Liver (tissue), 9 donors: ENCODE measurements around the gene SRGAP1. TPM values are rescaled to one million over a fixed set of nuclear protein-coding genes. Genes with fewer than 3 reads are reported as not detected.

Source experiments
- DNase-seq: peaks from one replicate; pipeline ENCODE4 v3.0.0-alpha.2; 2017; ENCODE audit warnings: low spot score
- H3K27ac ChIP-seq, 2 donors: one replicate each; pipeline ENCODE4 v1.7.0; 2013; ENCODE audit warnings: inconsistent platforms in 2 of 2, low read length in 2 of 2, control low read depth in 1 of 2, low read depth in 1 of 2, mild to moderate bottlenecking in 1 of 2
- H3K27me3 ChIP-seq, 4 donors: one replicate each; pipeline versions ENCODE4 v1.6.1 to v1.7.0; 2013; ENCODE audit warnings: low read length in 3 of 4, inconsistent platforms in 1 of 4, mild to moderate bottlenecking in 1 of 4, moderate library complexity in 1 of 4; ENCODE audit not compliant: control insufficient read depth in 4 of 4, insufficient read depth in 4 of 4
- H3K36me3 ChIP-seq, 4 donors: one replicate each; pipeline versions ENCODE4 v1.6.1 to v1.7.0; 2013; ENCODE audit warnings: low read length in 3 of 4, mild to moderate bottlenecking in 3 of 4, low read depth in 1 of 4, moderate library complexity in 1 of 4; ENCODE audit not compliant: control insufficient read depth in 4 of 4, insufficient read depth in 3 of 4
- H3K4me1 ChIP-seq, 4 donors: one replicate each; pipeline versions ENCODE4 v1.6.1 to v1.7.0; 2013; ENCODE audit warnings: low read length in 3 of 4, mild to moderate bottlenecking in 3 of 4, moderate library complexity in 1 of 4; ENCODE audit not compliant: control insufficient read depth in 4 of 4, insufficient read depth in 4 of 4
- H3K4me3 ChIP-seq, 3 donors: one replicate each; pipeline versions ENCODE4 v1.6.1 to v1.7.0; 2013; ENCODE audit warnings: low read length in 3 of 3, control low read depth in 1 of 3, low read depth in 1 of 3, mild to moderate bottlenecking in 1 of 3
- H3K9ac ChIP-seq, 2 donors: one replicate each; pipeline ENCODE4 v1.7.0; 2013; ENCODE audit warnings: low read length in 2 of 2, mild to moderate bottlenecking in 2 of 2, moderate library complexity in 2 of 2, control low read depth in 1 of 2, low read depth in 1 of 2
- H3K9me3 ChIP-seq, 4 donors: one replicate each; pipeline versions ENCODE4 v1.6.1 to v1.7.0; 2013; ENCODE audit warnings: low read length in 3 of 4; ENCODE audit not compliant: control insufficient read depth in 4 of 4
- EGR1 ChIP-seq, 2 donors: IDR thresholded peaks; 2 replicates each; pipeline ENCODE4 v1.6.1; 2016 to 2018; ENCODE audit warnings: antibody characterized with exemption in 2 of 2, low read depth in 2 of 2
- FOXA1 ChIP-seq: IDR thresholded peaks from 2 replicates; pipeline ENCODE4 v1.6.1; 2016; ENCODE audit warnings: antibody characterized with exemption
- HNF4A ChIP-seq, 2 donors: conservative IDR thresholded peaks; 2 replicates each; pipeline ENCODE4 v1.6.1; 2016; ENCODE audit warnings: antibody characterized with exemption in 2 of 2, mild to moderate bottlenecking in 2 of 2
- HNF4G ChIP-seq: IDR thresholded peaks from 2 replicates; pipeline ENCODE4 v1.6.1; 2016; ENCODE audit warnings: antibody characterized with exemption
- JUND ChIP-seq, 2 donors: IDR thresholded peaks; 2 replicates each; pipeline ENCODE4 v1.6.1; 2016; ENCODE audit warnings: antibody characterized with exemption in 2 of 2
- NR2F2 ChIP-seq: IDR thresholded peaks from 2 replicates; pipeline ENCODE4 v1.6.1; 2016; ENCODE audit warnings: antibody characterized with exemption
- RAD21 ChIP-seq, 2 donors: IDR thresholded peaks; 2 replicates each; pipeline ENCODE4 v1.6.1; 2016; ENCODE audit warnings: antibody characterized with exemption in 2 of 2, mild to moderate bottlenecking in 2 of 2
- RXRA ChIP-seq, 2 donors: IDR thresholded peaks; 2 replicates each; pipeline ENCODE4 v1.6.1; 2017 to 2018; ENCODE audit warnings: antibody characterized with exemption in 2 of 2, mild to moderate bottlenecking in 1 of 2
- TAF1 ChIP-seq: conservative IDR thresholded peaks from 2 replicates; pipeline ENCODE4 v1.6.1; 2016; ENCODE audit warnings: antibody characterized with exemption, mild to moderate bottlenecking
- YY1 ChIP-seq: IDR thresholded peaks from 2 replicates; pipeline ENCODE4 v1.6.1; 2016; ENCODE audit warnings: antibody characterized with exemption, mild to moderate bottlenecking
- WGBS: extraction: QIAGEN DNeasy Blood & Tissue Kit; methylation state at CpG from one replicate; pipeline ENCODE4 v1.1.7; 2013; 5-methylcytosine and 5-hydroxymethylcytosine counted together
- polyA plus RNA-seq, 2 donors: library from polyadenylated mRNA; stranded (reverse) in 1 of 2; unstranded in 1 of 2; fragments of 200-250 nt in 1 of 2; fragments of >200 nt in 1 of 2; fragmentation: Nextera tagmentation in 1 of 2; extraction: Ambion mirVana in 1 of 2; gene quantifications; one replicate each; pipeline versions ENCODE4 v1.2.1 to v1.2.3, GENCODE V29; 2013 to 2015
- total RNA-seq, 2 donors: library from RNA; depleted of rRNA; stranded (reverse); fragments of >200 nt; gene quantifications; one replicate each; pipeline ENCODE4 v1.2.3, GENCODE V29; 2014
- TF ChIP-seq, protein P1 (sequence below): fragments of 150-350 bp; IDR thresholded peaks from 2 replicates; pipeline ENCODE4 v1.5.1; 2017; ENCODE audit warnings: improper control_type of control experiment, low read depth, low read length; ENCODE audit not compliant: missing input control
- TF ChIP-seq, protein P2 (sequence below): IDR thresholded peaks from 2 replicates; pipeline ENCODE4 v1.6.1; 2016; ENCODE audit warnings: antibody characterized with exemption, mild to moderate bottlenecking
- donor health status: healthy.
- donor health status: healthy.
- donor health status: healthy.
- donor health status: healthy.
- donor health status: healthy.

The SRGAP1 gene
- total and polyA plus RNA-seq, 4 donors = 0.28 to 1.3 (median 0.85) TPM

GRCh38 chr12:63846238-63846967, 1.9 kb downstream of the SRGAP1 start (continued):
- TF ChIP-seq, protein P1, sequence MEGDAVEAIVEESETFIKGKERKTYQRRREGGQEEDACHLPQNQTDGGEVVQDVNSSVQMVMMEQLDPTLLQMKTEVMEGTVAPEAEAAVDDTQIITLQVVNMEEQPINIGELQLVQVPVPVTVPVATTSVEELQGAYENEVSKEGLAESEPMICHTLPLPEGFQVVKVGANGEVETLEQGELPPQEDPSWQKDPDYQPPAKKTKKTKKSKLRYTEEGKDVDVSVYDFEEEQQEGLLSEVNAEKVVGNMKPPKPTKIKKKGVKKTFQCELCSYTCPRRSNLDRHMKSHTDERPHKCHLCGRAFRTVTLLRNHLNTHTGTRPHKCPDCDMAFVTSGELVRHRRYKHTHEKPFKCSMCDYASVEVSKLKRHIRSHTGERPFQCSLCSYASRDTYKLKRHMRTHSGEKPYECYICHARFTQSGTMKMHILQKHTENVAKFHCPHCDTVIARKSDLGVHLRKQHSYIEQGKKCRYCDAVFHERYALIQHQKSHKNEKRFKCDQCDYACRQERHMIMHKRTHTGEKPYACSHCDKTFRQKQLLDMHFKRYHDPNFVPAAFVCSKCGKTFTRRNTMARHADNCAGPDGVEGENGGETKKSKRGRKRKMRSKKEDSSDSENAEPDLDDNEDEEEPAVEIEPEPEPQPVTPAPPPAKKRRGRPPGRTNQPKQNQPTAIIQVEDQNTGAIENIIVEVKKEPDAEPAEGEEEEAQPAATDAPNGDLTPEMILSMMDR = no peak
- no peak for TF ChIP-seq NR2F2
- no peak for TF ChIP-seq JUND (IDR thresholded peaks at IDR 0.05)

GRCh38 chr12:63848450-63848849, 4.0 kb downstream of the SRGAP1 start:
- no peaks in the 10 kb centered on the region for H3K9me3 ChIP-seq
- H3K27ac ChIP-seq = no peak overlapping the region
- no peak overlapping the region for H3K4me3 ChIP-seq
- no peak overlapping the region for H3K9ac ChIP-seq
- TF ChIP-seq, protein P1 = no peak
- TF ChIP-seq FOXA1 = no peak
- no peak for TF ChIP-seq TAF1
- no peak for TF ChIP-seq RXRA (IDR thresholded peaks at IDR 0.05)
- no peak for DNase-seq
- 79% methylated on average over 4 of the region's 4 CpGs for WGBS
- H3K36me3 ChIP-seq = no peaks in the 10 kb centered on the region
- peaks cover 2 to 25% (median 8%) of the 10 kb centered on the region in 4 donors for H3K4me1 ChIP-seq
- no peaks in the 10 kb centered on the region for H3K27me3 ChIP-seq

DNA sequence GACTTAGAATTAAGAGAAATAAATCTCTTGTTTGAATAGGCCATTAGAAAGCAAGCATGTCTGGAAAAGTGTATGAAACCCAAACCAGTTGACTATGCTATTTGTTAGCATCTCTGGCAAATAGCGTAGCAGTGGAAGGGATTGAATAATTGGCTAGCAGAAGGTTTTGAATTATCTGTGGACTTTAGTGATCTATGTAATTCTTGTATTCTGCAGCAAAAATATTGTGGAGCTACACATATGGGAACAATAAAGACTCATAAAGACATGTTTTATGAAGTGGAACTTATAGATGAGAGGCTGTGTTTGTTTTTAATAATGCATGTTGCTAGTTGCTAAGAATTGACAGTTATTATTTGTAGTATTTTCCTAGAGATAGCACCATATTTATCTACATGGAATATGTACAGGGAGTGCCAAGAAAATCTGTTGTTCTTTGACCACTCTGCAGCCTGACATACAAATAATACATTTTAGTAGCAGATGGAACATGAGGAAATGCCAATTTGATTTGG, 4.7 kb downstream of the SRGAP1 start:
- Histone ChIP-seq H3K4me1 (peaks cover 2 to 22% (median 8%) of the 10 kb centered on the region in 4 donors), H3K36me3 (no peaks in the 10 kb centered on the region), H3K27ac (no peak overlapping the region), H3K27me3 (no peaks in the 10 kb centered on the region), H3K9me3 (no peaks in the 10 kb centered on the region), H3K9ac (no peak overlapping the region), H3K4me3 (no peak overlapping the region)
- TF ChIP-seq HNF4G (no peak), EGR1 (IDR thresholded peaks at IDR 0.05; ENCODE audit: low read depth in 2 of 2) (no peak), RAD21 (IDR thresholded peaks at IDR 0.05) (no peak), YY1 (no peak), HNF4A (conservative IDR thresholded peaks at IDR 0.05) (no peak)
- TF ChIP-seq, protein P2, sequence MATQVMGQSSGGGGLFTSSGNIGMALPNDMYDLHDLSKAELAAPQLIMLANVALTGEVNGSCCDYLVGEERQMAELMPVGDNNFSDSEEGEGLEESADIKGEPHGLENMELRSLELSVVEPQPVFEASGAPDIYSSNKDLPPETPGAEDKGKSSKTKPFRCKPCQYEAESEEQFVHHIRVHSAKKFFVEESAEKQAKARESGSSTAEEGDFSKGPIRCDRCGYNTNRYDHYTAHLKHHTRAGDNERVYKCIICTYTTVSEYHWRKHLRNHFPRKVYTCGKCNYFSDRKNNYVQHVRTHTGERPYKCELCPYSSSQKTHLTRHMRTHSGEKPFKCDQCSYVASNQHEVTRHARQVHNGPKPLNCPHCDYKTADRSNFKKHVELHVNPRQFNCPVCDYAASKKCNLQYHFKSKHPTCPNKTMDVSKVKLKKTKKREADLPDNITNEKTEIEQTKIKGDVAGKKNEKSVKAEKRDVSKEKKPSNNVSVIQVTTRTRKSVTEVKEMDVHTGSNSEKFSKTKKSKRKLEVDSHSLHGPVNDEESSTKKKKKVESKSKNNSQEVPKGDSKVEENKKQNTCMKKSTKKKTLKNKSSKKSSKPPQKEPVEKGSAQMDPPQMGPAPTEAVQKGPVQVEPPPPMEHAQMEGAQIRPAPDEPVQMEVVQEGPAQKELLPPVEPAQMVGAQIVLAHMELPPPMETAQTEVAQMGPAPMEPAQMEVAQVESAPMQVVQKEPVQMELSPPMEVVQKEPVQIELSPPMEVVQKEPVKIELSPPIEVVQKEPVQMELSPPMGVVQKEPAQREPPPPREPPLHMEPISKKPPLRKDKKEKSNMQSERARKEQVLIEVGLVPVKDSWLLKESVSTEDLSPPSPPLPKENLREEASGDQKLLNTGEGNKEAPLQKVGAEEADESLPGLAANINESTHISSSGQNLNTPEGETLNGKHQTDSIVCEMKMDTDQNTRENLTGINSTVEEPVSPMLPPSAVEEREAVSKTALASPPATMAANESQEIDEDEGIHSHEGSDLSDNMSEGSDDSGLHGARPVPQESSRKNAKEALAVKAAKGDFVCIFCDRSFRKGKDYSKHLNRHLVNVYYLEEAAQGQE = no peak
- WGBS = 96% methylated on average over 1 of the region's 1 CpG
- DNase-seq = no peak
